T47D (cell line): Measurements from ENCODE around the gene ALDH1A2.
"Not testable (repeated sequence)": the region's sequence is repeated elsewhere in the genome, so short reads cannot be mapped to it uniquely, and the experiment has no call there.

Experiments
- DNase-seq, 2 experiments: peaks; one replicate each; pipeline versions ENCODE4 v3.0.0 to v3.0.0-alpha.2; 2011 to 2012; ENCODE audit warnings: low read depth in 1 of 2, low spot score in 1 of 2
- JUND ChIP-seq: IDR thresholded peaks from 2 replicates; pipeline ENCODE4 v1.6.1; 2012; ENCODE audit warnings: low read depth
- in situ Hi-C: cut with HindIII; loops from 2 replicates; pipeline ENCODE4 v1.10.0; 2016; ENCODE audit warnings: low sequenced_read_pairs, low pct_unique_long_range_greater_than_20kb

ALDH1A2 gene

DNA sequence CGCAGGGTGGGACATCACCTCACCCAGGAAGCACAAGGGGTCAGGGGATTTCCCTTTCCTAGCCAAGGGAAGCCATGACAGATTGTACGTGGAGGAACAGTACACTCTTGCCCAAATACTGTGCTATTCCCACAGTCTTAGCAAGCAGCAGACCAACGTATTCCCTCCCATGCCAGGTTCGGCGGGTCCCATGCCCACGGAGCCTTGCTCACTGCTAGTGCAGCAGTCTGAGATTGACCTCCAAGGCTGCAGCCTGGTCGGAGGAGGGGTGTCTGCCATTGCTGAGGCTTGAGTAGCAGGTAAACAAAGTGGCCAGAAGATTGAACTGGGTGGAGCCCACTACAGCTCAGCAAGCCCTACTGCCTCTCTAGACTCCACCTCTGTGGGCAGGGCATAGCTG lies 39.0 kb downstream of the ALDH1A2 start:
- no peak for DNase-seq
- in situ Hi-C loops, result no loop called here
- no peak for TF ChIP-seq JUND

DNA sequence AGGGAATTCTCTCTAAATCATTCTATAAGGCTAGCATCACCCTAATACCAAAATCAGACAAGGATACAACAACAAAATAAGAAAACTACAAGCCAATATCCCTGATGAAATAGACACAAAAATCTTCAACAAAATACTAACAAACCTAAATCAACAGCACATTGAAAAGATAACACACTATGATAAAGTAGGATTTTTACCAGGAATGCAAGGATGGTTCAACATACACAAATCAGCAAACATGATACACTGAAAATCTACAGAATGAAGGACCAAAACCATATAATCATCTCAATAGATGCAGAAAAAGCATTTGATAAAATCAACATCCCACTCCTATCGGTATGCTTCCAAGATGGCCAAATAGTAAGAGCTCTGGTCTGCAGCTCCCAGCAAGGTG lies 39.5 kb downstream of the ALDH1A2 start:
- DNase-seq, result no peak
- in situ Hi-C loops, result no loop called here
- TF ChIP-seq JUND, result no peak

DNA sequence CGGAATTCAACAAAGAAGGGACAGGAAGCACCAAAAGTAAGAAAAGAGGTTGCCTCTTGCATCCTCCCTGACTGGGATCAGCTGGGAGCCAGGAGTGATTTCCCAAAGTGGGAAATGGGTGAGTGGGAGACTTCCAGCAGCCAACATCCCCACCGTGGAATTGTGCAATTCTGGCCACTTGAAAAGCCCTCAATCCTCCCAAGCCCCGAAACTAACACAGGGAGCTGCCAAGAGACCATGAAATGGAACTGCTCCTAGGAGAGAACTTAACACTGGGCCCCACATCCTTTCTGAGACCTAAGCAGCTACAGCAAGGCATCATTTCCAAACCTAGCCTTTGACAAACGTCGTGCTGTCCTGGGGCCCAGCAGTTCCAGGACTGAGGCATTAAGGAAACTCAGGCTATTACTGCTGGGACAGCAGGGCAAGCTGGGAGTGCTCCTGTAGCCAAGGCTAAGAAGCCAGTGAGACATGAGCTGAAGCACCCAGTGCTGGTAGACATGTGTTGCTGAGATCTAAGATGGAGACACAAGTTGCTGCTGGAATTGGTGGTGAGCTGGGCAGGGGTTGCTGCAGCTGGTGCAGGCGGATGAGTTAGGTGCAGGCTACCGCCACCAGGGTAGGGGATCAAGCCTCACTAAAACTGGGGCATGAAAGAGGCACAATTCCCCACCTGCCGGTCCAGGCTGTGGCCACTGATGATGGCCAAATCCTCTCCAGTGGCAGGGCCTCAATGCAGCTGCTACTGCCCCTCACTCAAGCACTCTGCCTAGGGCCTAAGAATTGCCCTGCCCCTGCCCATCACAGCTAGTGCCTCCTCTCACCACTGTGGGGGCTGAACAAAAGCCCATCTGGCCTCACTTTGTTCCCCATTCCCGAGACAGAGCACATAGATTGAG lies 43.9 kb downstream of the ALDH1A2 start:
- no peak for DNase-seq
- in situ Hi-C loops, result no loop called here
- TF ChIP-seq JUND, result no peak

DNA sequence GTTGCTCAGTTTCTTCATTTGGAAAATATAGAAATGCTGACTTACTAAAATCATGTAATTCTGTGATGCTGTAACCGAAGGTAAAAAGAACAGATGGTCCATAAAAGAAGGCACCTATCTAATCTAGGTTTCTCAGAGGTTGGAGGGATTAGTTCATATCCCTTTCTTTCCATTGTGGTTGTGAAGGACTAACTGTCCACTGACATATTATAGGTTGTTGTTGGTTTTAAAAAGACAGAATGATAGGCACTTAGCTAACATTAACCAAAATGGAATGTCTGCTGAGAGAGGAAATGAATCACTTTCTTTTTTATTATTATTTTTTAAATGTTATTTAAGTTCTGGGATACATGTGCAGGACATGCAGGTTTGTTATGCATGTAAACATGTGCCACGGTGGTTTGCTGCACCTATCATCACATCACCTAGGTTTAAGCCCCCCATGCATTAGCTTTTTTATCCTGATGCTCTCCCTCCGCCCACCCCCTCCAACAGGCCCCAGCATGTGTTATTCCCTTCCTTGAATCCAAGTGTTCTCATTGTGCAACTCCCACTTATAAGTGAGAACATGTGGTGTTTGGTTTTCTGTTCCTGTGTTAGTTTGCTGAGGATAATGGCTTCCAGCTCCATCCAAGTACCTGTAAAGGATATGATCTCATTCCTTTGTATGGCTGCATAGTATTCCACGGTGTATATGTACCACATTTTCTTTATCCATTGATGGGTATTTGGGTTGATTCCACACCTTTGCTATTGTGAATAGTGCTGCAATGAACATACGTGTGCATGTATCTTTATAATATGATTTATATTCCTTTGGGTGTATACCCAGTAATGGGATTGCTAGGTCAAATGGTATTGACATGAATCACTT lies 45.8 kb downstream of the ALDH1A2 start:
- in situ Hi-C loops, result no loop called here
- TF ChIP-seq JUND, result no peak
- no peak for DNase-seq

DNA sequence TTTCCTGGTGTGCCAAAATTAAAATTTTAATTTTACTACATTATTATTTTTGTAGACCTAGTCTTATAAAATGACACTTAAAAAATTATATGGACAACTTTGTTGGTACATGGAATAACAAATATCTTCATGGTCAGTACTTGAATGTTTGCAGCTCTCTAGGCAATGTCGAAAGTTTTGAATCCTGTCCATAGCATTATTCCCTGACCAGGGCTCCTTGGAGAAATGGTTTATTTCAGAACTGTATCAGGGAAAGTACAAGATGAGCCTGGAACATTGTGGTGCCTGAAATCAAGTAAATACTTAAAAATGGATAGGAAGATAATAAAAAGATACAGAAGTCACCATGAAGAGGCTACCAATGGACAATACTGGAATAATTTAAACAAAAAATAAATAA lies 47.6 kb downstream of the ALDH1A2 start:
- DNase-seq, result no peak
- no peak for TF ChIP-seq JUND
- in situ Hi-C loops, result no loop called here

DNA sequence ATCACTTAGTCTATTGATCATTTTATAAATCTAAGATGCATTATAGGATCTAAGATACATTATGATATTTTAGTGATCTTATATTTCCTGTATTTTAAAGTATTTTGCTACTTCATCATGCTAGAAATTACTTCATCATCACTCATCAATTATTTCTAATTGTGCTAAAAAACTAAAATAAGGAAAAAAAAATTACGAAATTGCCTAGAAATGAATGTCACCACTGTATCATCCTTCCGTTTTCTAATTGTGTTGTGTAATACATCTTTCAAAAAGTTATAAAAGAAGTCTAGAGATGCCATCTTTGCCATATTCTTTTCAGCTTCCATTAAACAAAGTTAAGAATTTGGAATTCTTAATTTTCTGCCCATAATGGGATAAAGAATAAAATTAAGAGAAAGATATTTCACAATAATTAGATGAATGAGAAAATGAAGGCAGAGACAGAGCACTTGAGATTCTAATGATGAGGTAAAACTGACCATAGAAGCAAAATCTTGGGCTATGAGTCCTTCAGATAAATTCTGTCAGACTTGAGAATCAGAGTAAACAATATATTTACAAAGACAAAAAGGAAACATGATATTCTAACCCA lies 48.8 kb downstream of the ALDH1A2 start:
- DNase-seq, result no peak
- in situ Hi-C loops, result no loop called here
- no peak for TF ChIP-seq JUND

DNA sequence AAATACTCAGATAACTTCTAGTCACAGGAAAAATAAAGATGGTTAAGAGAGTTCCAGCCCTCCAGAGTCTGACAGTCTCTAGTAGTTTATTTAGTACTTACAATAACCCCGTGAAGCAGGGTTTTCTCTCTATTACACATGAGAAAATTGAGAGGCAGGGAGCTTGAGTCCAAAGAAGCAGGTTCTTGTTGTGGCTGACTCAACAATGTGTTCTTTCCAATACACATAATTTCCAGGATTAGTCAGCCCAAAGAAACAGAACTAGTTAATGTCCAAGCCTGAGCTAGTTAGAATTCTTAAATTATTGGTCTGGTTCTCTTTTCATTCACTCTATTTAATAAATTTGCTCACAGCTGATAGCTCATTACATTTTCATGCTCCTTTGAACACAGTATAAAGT lies 49.9 kb downstream of the ALDH1A2 start:
- TF ChIP-seq JUND, result no peak
- in situ Hi-C loops, result no loop called here
- DNase-seq, result no peak

DNA sequence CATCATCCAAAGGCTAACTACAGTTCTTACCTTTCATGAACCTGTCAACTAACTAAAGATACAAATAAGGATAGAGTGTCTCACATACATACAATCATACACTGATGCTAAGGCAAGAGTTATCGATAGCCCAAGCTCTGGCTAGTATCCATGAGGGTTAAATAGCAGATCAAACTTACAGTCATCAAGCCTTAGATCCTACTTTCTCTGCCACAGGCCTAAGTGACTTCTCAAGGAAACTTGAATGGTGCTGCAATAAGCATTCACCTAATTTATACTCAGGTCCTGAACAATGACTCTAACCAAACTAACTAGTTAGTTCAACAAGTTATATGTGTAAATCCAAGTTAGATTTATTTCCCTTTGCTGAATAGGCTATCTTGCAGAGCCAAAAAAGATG lies 51.0 kb downstream of the ALDH1A2 start:
- in situ Hi-C loops, result no loop called here
- no peak for DNase-seq
- no peak for TF ChIP-seq JUND

DNA sequence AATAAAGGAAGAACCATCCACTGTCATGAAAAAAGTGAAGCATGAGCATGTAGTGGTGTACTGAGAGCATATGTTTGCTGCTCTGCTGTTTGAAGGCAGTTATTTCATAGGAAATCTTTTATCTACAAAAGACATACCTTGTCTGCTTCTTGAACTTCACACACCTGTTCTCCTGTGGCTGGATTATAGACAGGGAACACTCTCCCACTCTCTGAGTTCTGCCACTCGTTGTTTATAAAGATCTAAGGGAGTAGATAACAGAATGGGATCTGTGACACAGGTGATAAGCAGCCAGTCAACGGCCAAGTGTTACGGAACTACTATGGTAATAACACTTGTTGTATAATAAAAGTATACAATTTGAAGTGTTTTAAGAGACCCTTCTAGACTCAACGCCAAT lies 51.5 kb downstream of the ALDH1A2 start:
- in situ Hi-C loops, result no loop called here
- no peak for TF ChIP-seq JUND
- DNase-seq, result no peak

DNA sequence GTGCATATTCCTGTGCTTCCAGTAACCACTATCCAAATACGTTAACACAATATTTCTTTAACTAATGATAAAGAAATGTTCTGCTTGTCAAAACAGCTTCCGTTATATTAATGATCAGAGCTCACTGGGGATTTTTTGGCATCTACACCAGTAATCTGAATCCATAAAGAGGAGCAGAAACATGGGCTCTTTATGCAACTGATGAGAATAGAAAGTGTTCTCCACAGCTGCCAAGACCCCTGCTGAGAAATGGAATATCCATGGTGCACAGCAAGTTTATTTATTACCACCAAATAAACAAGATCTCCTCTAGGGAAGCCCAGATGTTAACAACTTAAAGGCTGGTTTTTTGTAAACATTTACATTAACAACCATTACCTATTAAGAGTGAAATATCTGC lies 54.5 kb downstream of the ALDH1A2 start:
- no peak for TF ChIP-seq JUND
- in situ Hi-C loops, result no loop called here
- no peak for DNase-seq

DNA sequence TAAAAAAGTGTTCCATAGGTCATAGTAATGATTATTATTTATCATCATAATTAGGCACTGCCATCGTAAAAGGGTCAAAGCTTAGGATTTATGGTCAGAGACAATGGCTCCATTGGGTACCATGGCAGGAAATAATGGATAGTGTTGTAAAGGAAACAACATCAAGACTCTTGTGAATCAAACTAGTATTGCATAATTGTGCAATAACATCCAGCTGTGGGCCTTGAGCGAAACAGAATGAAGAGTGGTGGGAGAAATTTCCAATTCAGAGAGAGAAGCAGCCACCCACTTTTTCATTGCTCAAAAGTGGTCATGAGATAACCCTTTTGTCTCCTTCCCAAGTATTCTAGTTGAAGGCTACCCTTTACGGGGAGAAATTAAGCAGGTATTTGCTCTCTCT lies 61.7 kb downstream of the ALDH1A2 start:
- DNase-seq, result no peak
- in situ Hi-C loops, result no loop called here
- TF ChIP-seq JUND, result no peak

DNA sequence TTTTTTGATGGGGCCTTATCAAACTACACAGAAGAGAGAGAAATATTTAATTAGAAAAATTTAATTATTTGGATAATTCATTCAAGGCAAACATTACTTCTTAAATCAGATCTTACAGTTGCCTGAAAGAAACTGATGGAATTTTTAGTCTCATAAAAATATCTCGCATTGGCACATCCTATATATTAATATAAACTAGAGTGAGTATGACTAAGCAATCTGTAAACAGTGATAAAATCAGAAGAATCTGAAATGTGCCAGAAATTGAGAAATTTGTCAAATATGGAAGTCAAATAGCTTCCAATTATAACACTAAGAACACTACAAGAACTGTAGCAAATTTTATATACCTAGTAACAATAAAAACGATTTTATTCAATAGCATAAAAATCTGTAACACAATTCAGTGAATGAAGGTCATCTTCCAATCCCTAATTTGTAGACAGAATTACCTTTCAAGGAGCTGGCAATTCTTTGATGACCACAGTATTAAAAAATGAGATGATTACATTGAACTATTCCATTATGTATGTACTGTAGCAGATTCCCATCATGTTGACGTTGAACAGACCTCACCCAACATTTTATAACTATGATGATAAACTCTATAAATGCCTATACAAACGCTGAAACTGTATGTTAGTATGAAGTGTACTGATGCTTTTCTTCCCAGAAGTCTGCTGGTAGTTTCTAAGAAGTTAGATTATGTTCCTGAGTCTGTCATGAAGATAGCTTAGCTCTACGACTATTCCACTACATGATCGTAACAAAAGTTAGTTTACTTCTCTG lies 63.0 kb downstream of the ALDH1A2 start:
- DNase-seq, result no peak
- TF ChIP-seq JUND, result no peak
- in situ Hi-C loops, result no loop called here

DNA sequence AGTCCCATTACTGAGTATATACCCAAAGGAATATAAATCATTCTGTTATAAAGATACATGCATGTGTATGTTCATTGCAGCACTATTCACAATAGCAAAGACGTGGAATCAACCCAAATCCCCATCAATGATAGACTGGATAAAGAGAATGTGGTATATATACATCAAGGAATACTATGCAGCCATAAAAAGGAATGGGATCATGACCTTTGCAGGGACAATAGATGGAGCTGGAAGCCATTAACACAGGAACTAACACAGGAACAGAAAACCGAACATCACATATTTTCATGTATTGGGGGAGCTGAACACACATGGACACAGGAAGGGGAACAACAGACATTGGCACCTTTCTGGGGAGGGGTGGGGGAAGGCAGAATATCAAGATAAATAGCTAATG lies 65.8 kb downstream of the ALDH1A2 start:
- DNase-seq, in situ Hi-C loops: not testable (repeated sequence)
